GM21381 (cell line): ENCODE results near the gene NCAPG2.

Experiments
- ATAC-seq: cut with Tn5 transposase; IDR thresholded peaks from one replicate; pipeline ENCODE4 v1.9.1; 2021; ENCODE audit warnings: mild to moderate bottlenecking, moderate library complexity; ENCODE audit not compliant: unreplicated experiment

NCAPG2 gene

GRCh38 chr7:158583810-158584209 is 120.8 kb downstream of the NCAPG2 start:
- ATAC-seq = no peak

- ATAC-seq = no peak
These were observed 121.5 kb downstream of the NCAPG2 start for GRCh38 chr7:158583143-158583542.

GRCh38 chr7:158582089-158582456 is 122.5 kb downstream of the NCAPG2 start:
- ATAC-seq = no peak

- no peak for ATAC-seq
These were observed 123.0 kb downstream of the NCAPG2 start for GRCh38 chr7:158581440-158582088.
